GM18858 (cell line): ENCODE data around the gene MTREX.

Experiments
- ATAC-seq: cut with Tn5 transposase; IDR thresholded peaks from one replicate; pipeline ENCODE4 v1.9.1; 2021; ENCODE audit not compliant: unreplicated experiment

MTREX gene

GRCh38 chr5:55377810-55378209 lies 70.0 kb downstream of the MTREX start:
- no peak for ATAC-seq

DNA sequence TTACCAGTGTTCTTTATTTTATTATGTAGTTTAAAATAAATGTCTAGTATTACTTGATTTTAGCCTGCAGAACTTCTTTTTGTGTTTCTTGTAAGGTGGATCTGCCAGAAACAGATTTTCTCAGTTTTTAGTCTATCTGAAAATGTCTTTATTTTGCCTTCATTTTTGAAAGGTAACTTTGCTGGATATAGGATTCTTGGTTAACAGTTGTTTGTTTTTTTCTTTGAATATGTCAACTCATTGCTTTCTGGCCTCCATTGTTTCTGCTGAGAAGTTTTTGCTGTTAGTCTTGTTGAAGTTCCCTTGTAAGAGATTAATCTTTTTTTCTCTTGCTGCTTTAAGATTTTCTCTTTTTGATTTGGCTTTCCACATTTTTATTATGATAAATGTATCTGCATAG lies 75.5 kb downstream of the MTREX start:
- no peak for ATAC-seq

DNA sequence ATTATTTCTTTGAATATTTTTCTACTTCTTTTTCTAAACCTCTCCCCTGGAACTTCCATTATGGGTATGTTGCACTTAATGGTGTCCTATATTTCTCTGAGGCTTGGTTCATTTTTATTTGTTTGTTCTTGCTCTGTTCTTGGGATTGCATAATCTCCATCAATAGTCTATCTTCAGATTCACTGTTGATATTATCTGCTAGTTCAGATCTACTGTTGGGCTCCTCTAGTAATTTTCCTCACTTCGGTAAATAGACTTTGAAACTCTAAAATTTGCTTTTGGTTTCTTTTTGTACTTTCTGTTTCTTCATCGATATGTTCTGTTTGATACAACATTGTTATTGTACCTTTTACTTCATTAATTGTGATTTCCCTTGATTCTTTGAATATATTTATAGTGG lies 76.3 kb downstream of the MTREX start:
- ATAC-seq = no peak

- ATAC-seq = no peak
Measured at GRCh38 chr5:55385227-55385626, 77.4 kb downstream of the MTREX start.

DNA sequence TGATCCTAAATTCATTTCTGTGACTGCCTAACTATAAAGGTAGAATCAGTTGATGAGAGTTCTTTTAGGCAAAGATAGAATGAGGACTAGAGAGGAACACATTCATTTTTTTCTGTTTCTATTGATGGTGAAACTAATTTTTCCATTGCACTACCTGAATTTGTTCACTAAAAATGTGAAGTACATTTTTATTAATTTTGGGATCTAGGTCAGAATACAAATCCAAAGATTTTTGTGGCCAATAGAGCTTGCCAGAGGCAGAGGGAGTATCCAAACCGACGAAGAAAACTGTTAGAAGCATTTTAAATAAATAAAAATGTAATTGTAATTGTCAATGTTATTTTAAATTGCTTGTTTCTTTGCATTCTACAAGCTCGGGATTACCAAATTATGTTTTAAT lies 78.1 kb downstream of the MTREX start:
- no peak for ATAC-seq

GRCh38 chr5:55386356-55386755 lies 78.6 kb downstream of the MTREX start:
- ATAC-seq = no peak

DNA sequence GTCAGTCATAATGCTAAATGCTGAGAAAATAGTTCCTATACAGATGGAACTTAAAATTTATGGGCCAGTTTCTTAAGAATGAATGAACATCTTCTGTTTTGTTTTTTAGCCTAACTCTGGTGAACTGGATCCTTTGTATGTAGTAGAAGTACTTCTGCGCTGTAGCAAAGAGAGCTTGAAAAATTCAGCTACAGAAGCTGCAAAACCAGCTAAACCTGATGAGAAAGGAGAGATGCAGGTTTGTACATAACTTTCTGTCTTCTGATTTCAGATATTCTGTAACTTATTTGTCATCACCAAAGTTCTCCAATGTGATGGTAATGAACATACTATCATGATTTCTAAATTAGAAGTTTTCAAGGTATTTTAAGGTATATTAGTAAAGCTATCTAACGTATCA lies 80.1 kb downstream of the MTREX start:
- no peak for ATAC-seq

DNA sequence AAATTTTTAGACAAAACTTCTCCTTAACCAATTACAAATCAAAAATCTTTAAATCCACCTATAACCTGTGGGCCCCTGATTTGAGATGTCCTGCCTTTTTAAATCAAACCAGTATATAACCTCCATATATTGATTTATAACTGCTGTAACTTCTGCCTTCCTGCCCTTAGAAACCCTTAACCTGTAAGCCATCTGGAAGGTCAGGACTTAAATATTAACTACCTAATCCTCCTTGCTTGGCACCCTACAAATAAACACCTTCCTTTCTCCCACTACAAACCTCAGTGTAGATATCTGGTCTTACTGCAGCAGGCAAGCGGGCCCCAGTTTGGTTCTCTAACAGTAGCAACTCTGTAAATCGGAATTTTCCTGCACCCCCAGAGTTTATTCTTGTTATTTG lies 83.9 kb downstream of the MTREX start:
- no peak for ATAC-seq

DNA sequence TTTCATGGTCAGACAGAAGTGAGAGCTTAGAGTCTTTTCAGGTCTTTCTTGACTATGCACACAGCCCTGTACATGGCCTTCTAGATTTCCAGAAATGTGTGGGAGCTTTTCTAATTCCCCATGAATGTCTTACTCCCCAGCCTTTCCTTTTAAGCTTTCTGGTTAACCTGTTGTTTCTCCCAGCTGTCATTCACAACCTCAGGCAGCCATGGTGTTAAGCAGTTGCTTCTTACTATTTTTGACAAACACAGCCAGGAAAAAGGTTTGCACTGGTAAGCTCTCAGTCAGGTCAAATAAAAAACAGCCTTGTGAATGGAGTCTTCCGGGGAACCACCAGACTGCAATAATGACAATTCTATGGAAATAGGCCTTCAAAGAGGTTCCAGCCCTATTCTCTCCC lies 84.9 kb downstream of the MTREX start:
- no peak for ATAC-seq

GRCh38 chr5:55393501-55394175 lies 85.8 kb downstream of the MTREX start:
- ATAC-seq = no peak

DNA sequence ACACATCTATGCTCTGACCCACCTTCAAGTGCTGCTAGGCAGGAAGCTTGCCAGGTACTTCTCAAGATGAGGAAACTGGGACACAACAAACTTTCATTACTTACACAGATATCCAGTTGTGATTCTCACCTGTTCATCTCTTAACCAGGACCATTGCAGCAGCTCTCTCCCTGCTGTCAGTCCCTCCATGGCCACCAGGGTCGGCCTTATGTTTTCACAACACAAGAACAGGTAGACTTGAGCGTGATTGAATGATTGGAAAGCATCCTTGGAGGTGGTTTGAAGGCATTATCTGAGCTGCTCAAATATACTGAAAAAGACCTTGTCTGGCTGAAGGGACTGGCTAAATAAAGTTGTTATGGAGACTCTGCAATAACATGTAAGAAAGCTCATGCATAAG lies 94.4 kb downstream of the MTREX start:
- no peak for ATAC-seq

- ATAC-seq = no peak
Measured at GRCh38 chr5:55406292-55406691, 98.5 kb downstream of the MTREX start.

DNA sequence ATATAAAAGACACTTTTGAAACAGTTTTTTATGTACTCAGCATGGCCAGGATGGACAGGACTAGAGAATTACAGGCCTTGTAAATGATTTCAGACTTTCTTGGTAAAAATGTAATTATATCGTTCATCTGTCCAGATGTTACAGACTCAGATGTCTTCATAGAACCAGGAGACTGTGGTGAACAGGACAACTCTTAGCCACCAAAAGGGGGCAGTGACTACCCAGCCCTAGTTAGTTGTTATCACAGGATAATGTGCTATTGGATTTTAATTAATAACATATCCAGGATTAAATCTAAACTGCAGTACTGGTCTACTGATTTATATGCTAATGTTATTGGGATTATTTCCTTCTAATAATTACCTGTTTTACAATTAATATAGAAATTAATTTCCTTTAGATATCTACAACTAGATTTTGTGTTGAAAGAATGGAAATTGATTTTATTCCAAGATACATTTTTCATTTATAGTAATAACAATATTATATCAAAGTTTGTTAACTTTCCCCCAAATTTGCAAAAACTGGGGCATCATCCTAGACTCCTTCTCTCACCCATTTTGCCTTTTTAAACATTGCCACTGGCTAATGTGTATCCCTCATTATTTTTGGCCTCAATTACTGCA lies 99.4 kb downstream of the MTREX start:
- no peak for ATAC-seq

DNA sequence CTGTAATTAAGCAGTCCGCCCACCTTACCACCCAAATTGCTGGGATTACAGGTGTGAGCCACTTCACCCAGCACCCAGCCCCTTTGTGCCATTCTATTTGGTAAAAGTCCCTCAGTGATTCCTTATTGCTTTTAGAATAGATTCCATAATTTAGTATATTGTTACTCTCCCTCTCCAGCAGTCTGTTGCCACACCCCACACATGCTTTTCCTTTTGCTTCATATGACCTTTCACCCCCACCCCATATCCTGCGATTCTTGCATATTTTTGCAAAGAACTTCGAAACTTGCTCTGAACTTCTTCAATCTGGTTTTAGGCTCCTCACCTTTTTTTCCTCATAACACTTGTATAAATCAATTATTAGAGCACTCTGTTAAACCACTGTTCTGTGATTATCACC lies 100.2 kb downstream of the MTREX start:
- ATAC-seq = no peak

DNA sequence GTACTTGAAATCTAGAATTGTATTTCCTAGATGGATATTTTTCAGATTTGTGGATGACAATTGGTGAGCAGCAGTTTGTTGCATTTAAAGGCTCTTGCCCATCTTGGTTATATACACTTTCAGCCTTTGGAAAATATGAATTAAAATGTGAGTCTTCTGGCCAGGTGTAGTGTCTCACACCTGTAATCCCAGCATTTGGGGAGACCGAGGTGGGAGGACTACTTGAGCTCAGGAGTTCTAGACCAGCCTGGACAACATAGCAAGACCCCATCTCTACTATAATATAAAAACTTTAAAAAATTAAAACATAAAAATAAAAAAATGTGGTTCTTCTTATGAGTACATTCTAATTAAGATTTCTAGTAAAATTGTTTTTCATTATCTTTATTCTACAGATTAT lies 102.0 kb downstream of the MTREX start:
- no peak for ATAC-seq

GRCh38 chr5:55410845-55411244 lies 103.1 kb downstream of the MTREX start:
- ATAC-seq = no peak

DNA sequence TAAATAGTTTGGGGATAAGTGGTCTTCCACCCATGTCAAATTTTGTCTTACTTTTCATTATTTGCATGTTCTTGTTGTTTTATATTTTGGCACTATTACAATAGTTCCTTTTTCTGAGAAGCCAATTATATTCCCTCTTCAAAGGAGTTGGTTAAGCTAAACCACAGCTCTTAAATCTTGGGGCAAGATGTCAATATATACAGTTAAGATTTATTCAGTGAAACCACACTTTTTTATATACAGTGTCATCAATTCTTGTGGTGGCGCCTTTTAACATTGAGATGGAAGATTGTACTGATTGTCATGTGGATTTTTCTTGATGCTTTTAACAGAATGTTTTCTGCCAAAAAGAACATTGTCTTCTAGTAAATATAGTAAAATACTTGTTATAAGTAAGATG lies 104.1 kb downstream of the MTREX start:
- no peak for ATAC-seq

GRCh38 chr5:55413644-55414043 lies 105.9 kb downstream of the MTREX start:
- no peak for ATAC-seq

- ATAC-seq = no peak
Measured at GRCh38 chr5:55415071-55415470, 107.3 kb downstream of the MTREX start.

DNA sequence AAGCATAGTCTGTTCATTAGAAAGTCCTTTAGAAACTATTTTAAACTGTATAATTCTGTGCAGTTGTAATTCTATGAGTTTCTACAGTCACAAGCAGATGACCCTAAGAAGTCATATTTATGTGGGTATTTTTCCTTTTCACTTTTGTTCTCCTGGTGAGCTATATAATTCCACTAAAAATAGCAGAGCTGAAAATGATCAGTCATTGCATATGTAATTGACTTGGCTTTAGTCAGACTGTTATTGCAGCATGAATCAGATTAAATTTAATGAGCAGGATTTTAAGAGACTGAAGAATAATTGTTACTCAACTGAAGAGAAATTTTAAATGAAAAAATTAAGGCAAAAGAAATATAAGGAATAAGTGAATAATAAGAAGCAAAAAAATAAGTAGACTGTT lies 108.5 kb downstream of the MTREX start:
- no peak for ATAC-seq

DNA sequence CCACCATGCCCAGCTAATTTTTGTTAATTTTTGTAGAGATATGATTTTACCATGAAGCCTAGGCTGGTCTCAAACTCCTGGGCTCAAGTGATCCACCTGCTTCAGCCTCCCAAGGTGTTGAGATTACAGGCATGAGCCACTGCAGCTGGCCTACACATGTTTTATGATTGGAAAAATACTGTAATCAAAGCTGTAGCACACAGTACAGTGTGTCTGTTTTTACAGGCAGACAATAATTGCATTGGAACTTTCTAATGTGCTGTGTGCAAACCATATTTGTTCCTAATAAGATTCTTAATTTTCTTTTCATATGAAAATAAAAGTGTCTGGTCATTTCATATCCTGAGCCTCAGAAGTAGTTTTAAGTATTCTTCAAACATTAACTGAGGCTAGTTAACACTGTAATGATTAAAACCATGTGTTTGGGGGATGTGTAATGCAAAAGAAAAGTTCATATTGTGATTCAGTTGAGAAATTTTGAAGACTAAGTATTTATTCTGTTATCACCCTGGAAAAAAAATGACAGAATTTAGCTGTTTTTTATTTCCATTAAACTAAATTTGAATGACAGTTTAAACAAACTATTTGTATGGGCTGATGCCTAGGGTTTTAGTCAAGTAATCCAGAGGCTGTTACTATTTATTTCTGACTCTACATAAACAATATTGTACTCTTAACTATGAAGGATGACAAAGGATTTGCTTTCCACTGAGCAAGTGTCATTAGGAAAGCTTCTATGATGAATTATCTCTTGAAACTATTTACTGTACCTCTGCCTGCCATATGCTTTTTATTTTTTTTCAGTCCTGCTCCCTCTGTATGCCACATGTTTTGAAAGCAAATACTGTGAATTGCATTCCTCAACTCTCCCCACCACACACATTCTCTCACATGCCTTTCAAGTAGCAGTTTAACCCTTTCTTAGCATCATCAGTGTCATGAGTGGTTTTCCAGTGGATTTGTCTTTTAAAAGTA lies 111.5 kb downstream of the MTREX start:
- ATAC-seq = no peak

DNA sequence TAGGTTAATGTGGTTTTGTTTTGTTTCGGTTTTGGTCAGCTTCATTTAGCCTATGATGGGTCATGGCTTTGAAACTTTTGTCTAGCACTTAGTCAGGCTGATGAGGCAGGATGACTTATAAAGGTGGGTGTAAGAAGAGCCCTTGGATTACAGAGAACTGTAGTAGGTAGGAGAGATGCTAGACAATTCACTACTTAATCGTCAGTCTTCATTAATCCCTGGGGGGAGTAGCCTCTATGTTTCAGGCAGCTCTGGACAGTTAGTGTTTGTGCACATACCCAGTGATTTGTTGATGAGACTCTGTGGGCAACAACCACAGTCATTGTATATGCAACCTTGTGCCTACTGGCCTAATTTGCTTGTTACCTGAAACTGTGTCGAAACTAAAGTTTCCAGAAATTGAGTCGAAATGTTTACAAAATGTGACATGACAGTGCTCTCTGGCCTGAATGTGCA lies 113.3 kb downstream of the MTREX start:
- ATAC-seq = peak; percentile 87
